B cell (primary cell): Measurements from ENCODE around the gene DUT. TPM values are rescaled to one million over a fixed set of nuclear protein-coding genes. Genes with fewer than 3 reads are reported as not detected.

Source experiments
- ATAC-seq: fragments of 200-7000 bp; cut with Tn5 transposase; one replicate; pipeline ENCODE4 v1.10.0; 2021; ENCODE audit warnings: low read depth, mild to moderate bottlenecking, moderate number of reproducible peaks, moderate library complexity
- CTCF ChIA-PET: fragments of 350-600 bp; sonication (Branson Sonifier 250); formaldehyde crosslinking; loops from one replicate; lab custom pipeline; 2021; ENCODE audit warnings: antibody characterized with exemption, inconsistent platforms; lab: Charles Lee
- POLR2A ChIA-PET: fragments of 350-600 bp; sonication (Branson Sonifier 250); formaldehyde crosslinking; loops from one replicate; lab custom pipeline; 2021; ENCODE audit warnings: antibody characterized with exemption; lab: Charles Lee
- DNase-seq: peaks from one replicate; pipeline ENCODE4 v3.0.0; 2013
- H2AFZ ChIP-seq: 2 replicates; pipeline ENCODE4 v1.6.1; 2012; ENCODE audit warnings: mild to moderate bottlenecking, low read depth, low read length; ENCODE audit not compliant: insufficient read depth, poor library complexity, severe bottlenecking
- H3K27ac ChIP-seq, 2 donors: 1 replicate in 1 of 2; 2 replicates in 1 of 2; pipeline ENCODE4 v1.5.1; 2012 to 2013; ENCODE audit warnings: low read length in 2 of 2, mild to moderate bottlenecking in 2 of 2, moderate library complexity in 1 of 2
- H3K27me3 ChIP-seq, 4 experiments: fragments of 200-600 bp in 1 of 4; sonication (generic) in 1 of 4; replicated peaks in 1 of 4; 1 replicate in 2 of 4; 2 replicates in 2 of 4; pipeline versions ENCODE4 v1.6.1 to v1.7.0; 2013 to 2016; ENCODE audit warnings: low read length in 3 of 4, mild to moderate bottlenecking in 2 of 4, mixed read lengths in 1 of 4, moderate library complexity in 1 of 4; ENCODE audit not compliant: insufficient read depth in 4 of 4, control insufficient read depth in 3 of 4; ENCODE audit errors: control extremely low read depth in 1 of 4
- H3K36me3 ChIP-seq, 2 experiments: replicated peaks in 1 of 2; 1 replicate in 1 of 2; 2 replicates in 1 of 2; pipeline versions ENCODE4 v1.6.1 to v1.7.1; 2013; ENCODE audit warnings: low read length in 1 of 2; ENCODE audit not compliant: insufficient read depth in 2 of 2, control insufficient read depth in 1 of 2; ENCODE audit errors: control extremely low read depth in 1 of 2, extremely low read depth in 1 of 2
- H3K4me1 ChIP-seq, 2 donors: fragments of 200-600 bp in 1 of 2; sonication (generic) in 1 of 2; 1 replicate in 1 of 2; 2 replicates in 1 of 2; pipeline versions ENCODE4 v1.5.1 to v1.6.1; 2013 to 2017; ENCODE audit warnings: low read length in 2 of 2; ENCODE audit not compliant: control insufficient read depth in 2 of 2, insufficient read depth in 2 of 2
- H3K4me2 ChIP-seq: replicated peaks from 2 replicates; pipeline ENCODE3; 2012; ENCODE audit warnings: mild to moderate bottlenecking, low read depth, low read length; ENCODE audit not compliant: poor library complexity, severe bottlenecking
- H3K4me3 ChIP-seq, 5 experiments: fragments of 200-600 bp in 1 of 5; sonication (generic) in 1 of 5; 1 replicate in 3 of 5; 2 replicates in 2 of 5; pipeline versions ENCODE4 v1.5.1 to v1.7.0; 2011 to 2016; ENCODE audit warnings: low read length in 4 of 5, mild to moderate bottlenecking in 4 of 5, low read depth in 2 of 5, control low read depth in 1 of 5, moderate library complexity in 1 of 5; ENCODE audit not compliant: insufficient read depth in 1 of 5; ENCODE audit errors: control extremely low read depth in 1 of 5, extremely low read depth in 1 of 5
- H3K79me2 ChIP-seq: fragments of 200-600 bp; sonication (generic); one replicate; pipeline ENCODE4 v1.6.0; 2016; ENCODE audit warnings: low read length; ENCODE audit not compliant: control insufficient read depth, insufficient read depth
- H3K9ac ChIP-seq: fragments of 200-600 bp; sonication (generic); 2 replicates; pipeline ENCODE4 v1.6.1; 2017; ENCODE audit warnings: mild to moderate bottlenecking, low read length, moderate library complexity
- H3K9me3 ChIP-seq, 3 donors: one replicate each; pipeline versions ENCODE4 v1.6.1 to v1.7.1; 2013; ENCODE audit warnings: low read length in 2 of 3; ENCODE audit not compliant: control insufficient read depth in 2 of 3, insufficient read depth in 1 of 3; ENCODE audit errors: control extremely low read depth in 1 of 3
- H4K20me1 ChIP-seq: 2 replicates; pipeline ENCODE4 v1.6.0; 2012; ENCODE audit warnings: mild to moderate bottlenecking, low read length; ENCODE audit not compliant: insufficient read depth, control insufficient read depth, poor library complexity, severe bottlenecking
- H3K27ac Mint-ChIP-seq: one replicate; pipeline ENCODE4 v1.8.0; 2021; ENCODE audit warnings: mixed read lengths
- H3K27me3 Mint-ChIP-seq: one replicate; pipeline ENCODE4 v1.8.0; 2021; ENCODE audit warnings: mixed read lengths
- H3K4me1 Mint-ChIP-seq: one replicate; pipeline ENCODE4 v1.8.0; 2021; ENCODE audit warnings: mixed read lengths
- H3K4me3 Mint-ChIP-seq: one replicate; pipeline ENCODE4 v1.8.0; 2021; ENCODE audit warnings: mixed read lengths
- H3K9me3 Mint-ChIP-seq: one replicate; pipeline ENCODE4 v1.8.0; 2022; ENCODE audit warnings: mixed read lengths; ENCODE audit not compliant: insufficient read depth
- CTCF ChIP-seq: fragments of 200-600 bp; IDR thresholded peaks from one replicate; pipeline ENCODE4 v1.8.0; 2022; ENCODE audit warnings: antibody characterized with exemption, mild to moderate bottlenecking
- EZH2 ChIP-seq: IDR thresholded peaks from 2 replicates; pipeline ENCODE4 v1.6.1; 2012; ENCODE audit warnings: borderline replicate concordance, low read depth, mild to moderate bottlenecking, moderate library complexity, low read length; ENCODE audit not compliant: insufficient read depth, poor library complexity, severe bottlenecking
- WGBS: methylation state at CpG from one replicate; pipeline ENCODE4 v1.1.5; 2013; ENCODE audit warnings: missing lambda C conversion rate; ENCODE audit not compliant: insufficient coverage; 5-methylcytosine and 5-hydroxymethylcytosine counted together
- intact Hi-C: fragments of 100-400 bp; cut with micrococcal nuclease; formaldehyde crosslinking; loops from one replicate; pipeline ENCODE4 v1.10.0; 2022
- polyA plus RNA-seq: library from polyadenylated mRNA; depleted of rRNA; stranded (reverse); fragments of >200 nt; gene quantifications from 2 replicates; pipeline ENCODE4 v1.2.3, GENCODE V29; 2012
- total RNA-seq, 2 donors: library from RNA; stranded (reverse); fragments of 120-200 nt in 1 of 2; gene quantifications; 1 replicate in 1 of 2; 2 replicates in 1 of 2; pipeline versions ENCODE4 v1.2.3 to v1.2.4, GENCODE V29; 2013 to 2022

The DUT gene
- total and polyA plus RNA-seq, 2 donors (not counting 1 experiment from before 2014, with no cell fraction given), result 59.5 to 84.7 TPM

- Histone ChIP-seq H2AFZ (no peak overlapping the region), H3K9me3 (no peaks in the 10 kb centered on the region), H3K36me3 (no peaks in the 10 kb centered on the region), H3K4me2 (no peak overlapping the region), H3K4me1 (no peaks in the 10 kb centered on the region), H3K27me3 (no peaks in the 10 kb centered on the region), H4K20me1 (no peaks in the 10 kb centered on the region), H3K9ac (no peak overlapping the region), H3K4me3 (peak overlapping the region in 1 of 5 experiments; percentile 32), H3K79me2 (no peaks in the 10 kb centered on the region), H3K27ac (no peak overlapping the region)
- 100% methylated on average over 2 of the region's 2 CpGs for WGBS
- ChIA-PET CTCF (no interaction called here), POLR2A (no interaction called here)
- ATAC-seq, result no peak
- no peak for TF ChIP-seq CTCF
- TF ChIP-seq EZH2, result no peak
- Mint-ChIP-seq H3K4me3 (no peak overlapping the region), H3K4me1 (no peaks in the 10 kb centered on the region), H3K9me3 (no peaks in the 10 kb centered on the region), H3K27ac (no peak overlapping the region), H3K27me3 (no peaks in the 10 kb centered on the region)
- no peak for DNase-seq
- intact Hi-C loops, result no loop called here
Observed at GRCh38 chr15:48313216-48313615, 18.0 kb upstream of the DUT start.

DNA sequence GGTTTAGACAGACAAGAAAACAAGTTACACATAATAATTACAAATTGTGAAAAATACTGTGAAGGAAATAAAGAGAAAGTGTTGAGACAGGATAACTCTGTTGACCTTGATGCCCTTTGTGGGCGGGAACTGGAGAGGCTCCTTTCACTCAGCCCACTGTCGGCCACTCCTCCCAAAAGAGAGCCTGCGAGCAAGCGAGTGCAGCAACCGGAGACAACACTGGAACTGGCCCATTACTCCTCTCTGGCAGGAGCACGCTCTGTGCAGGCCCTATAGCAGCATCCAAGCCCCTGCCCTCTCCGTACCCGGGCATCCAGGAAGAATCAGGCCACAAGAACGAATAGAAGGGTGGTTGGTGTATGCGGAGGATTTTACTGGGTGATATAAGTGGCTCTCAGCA, 16.2 kb upstream of the DUT start:
- no peak overlapping the region for H2AFZ ChIP-seq
- ChIA-PET POLR2A (no interaction called here), CTCF (no interaction called here)
- H3K4me2 ChIP-seq, result no peak overlapping the region
- no peaks in the 10 kb centered on the region for H4K20me1 ChIP-seq
- H3K79me2 ChIP-seq, result no peaks in the 10 kb centered on the region
- H3K36me3 ChIP-seq, result no peaks in the 10 kb centered on the region
- Mint-ChIP-seq H3K9me3 (no peaks in the 10 kb centered on the region), H3K4me1 (no peaks in the 10 kb centered on the region), H3K4me3 (no peak overlapping the region), H3K27me3 (no peaks in the 10 kb centered on the region), H3K27ac (no peak overlapping the region)
- DNase-seq (no peak), ATAC-seq (no peak)
- WGBS, result 98% methylated on average over 7 of the region's 10 CpGs
- no peaks in the 10 kb centered on the region for H3K4me1 ChIP-seq
- H3K4me3 ChIP-seq, result peak overlapping the region in 1 of 5 experiments; percentile 13
- no peak overlapping the region for H3K27ac ChIP-seq
- intact Hi-C loops, result no loop called here
- no peaks in the 10 kb centered on the region for H3K27me3 ChIP-seq
- H3K9me3 ChIP-seq, result no peaks in the 10 kb centered on the region
- H3K9ac ChIP-seq, result no peak overlapping the region
- TF ChIP-seq EZH2, result no peak
- TF ChIP-seq CTCF, result no peak
